Measurements from ENCODE around the gene KPNB1.

KPNB1 gene

GRCh38 chr17:47649153-47649971 is at the start of gene KPNB1 (continued):
- TF ChIP-seq REST (tag by site-specific recombination; IDR thresholded peaks at IDR 0.05) (no peak), ZNF530 (tag by site-specific recombination; IDR thresholded peaks at IDR 0.05; ENCODE audit: low read depth) (no peak), ZNF776 (tag by site-specific recombination; IDR thresholded peaks at IDR 0.05; ENCODE audit: borderline replicate concordance) (no peak), ZNF146 (tag by site-specific recombination; IDR thresholded peaks at IDR 0.05) (peak; percentile 92), ZNF747 (tag by site-specific recombination; IDR thresholded peaks at IDR 0.05) (no peak), ZNF658 (tag by site-specific recombination; IDR thresholded peaks at IDR 0.05) (no peak), ZNF350 (tag by site-specific recombination; IDR thresholded peaks at IDR 0.05) (no peak; the same call in 1 of the 2 replicates), ZNF426 (tag by site-specific recombination; IDR thresholded peaks at IDR 0.05) (no peak), YY1 (tag by site-specific recombination; IDR thresholded peaks at IDR 0.05) (peak; percentile 70; the same call in 1 of the 2 replicates), ZFHX2 (tag by site-specific recombination; conservative IDR thresholded peaks at IDR 0.05) (peak; percentile 93), ZNF48 (tag by site-specific recombination; IDR thresholded peaks at IDR 0.05) (no peak), ZBTB10 (tag by site-specific recombination; IDR thresholded peaks at IDR 0.05) (peak; percentile 79), SP2 (tag by site-specific recombination; IDR thresholded peaks at IDR 0.05) (peak; percentile 99), ZNF155 (tag by site-specific recombination; IDR thresholded peaks at IDR 0.05) (no peak), ZNF645 (tag by site-specific recombination; IDR thresholded peaks at IDR 0.05) (no peak), HOXA7 (CRISPR knock-in tag; IDR thresholded peaks at IDR 0.05; ENCODE audit: borderline replicate concordance) (no peak), SALL2 (tag by site-specific recombination; IDR thresholded peaks at IDR 0.05; ENCODE audit: borderline replicate concordance) (no peak), HIC1 (tag by site-specific recombination; IDR thresholded peaks at IDR 0.05) (peak; percentile 78), ZBTB21 (tag by site-specific recombination; IDR thresholded peaks at IDR 0.05) (peak; percentile 77), ZNF23 (tag by site-specific recombination; IDR thresholded peaks at IDR 0.05; ENCODE audit: borderline replicate concordance) (no peak), ELK4 (IDR thresholded peaks at IDR 0.05; ENCODE audit: borderline replicate concordance, low read depth, low read length) (no peak), ZNF221 (tag by site-specific recombination; IDR thresholded peaks at IDR 0.05; ENCODE audit: borderline replicate concordance) (no peak), ZSCAN4 (tag by site-specific recombination; IDR thresholded peaks at IDR 0.05) (peak; percentile 53), ZSCAN16 (tag by site-specific recombination; IDR thresholded peaks at IDR 0.05) (no peak), ZBTB17 (tag by site-specific recombination; IDR thresholded peaks at IDR 0.05) (peak; percentile 91), ZNF473 (tag by site-specific recombination; IDR thresholded peaks at IDR 0.05) (no peak), GLI4 (tag by site-specific recombination; IDR thresholded peaks at IDR 0.05) (peak; percentile 97), ZNF521 (tag by site-specific recombination; IDR thresholded peaks at IDR 0.05) (no peak)
